Upper lobe of left lung (tissue), 4 donors: ENCODE data around the gene CNGB1.

Experiments
- CTCF ChIP-seq, 6 experiments: fragments of 450-650 bp in 4 of 6; fragments of 200-600 bp in 2 of 6; sonication (generic) in 2 of 6; IDR thresholded peaks; one replicate each; pipeline ENCODE4 v1.5.1; 2016 to 2019; ENCODE audit warnings: antibody characterized with exemption in 6 of 6
- POLR2A ChIP-seq, 4 donors: fragments of 450-650 bp; IDR thresholded peaks; one replicate each; pipeline ENCODE4 v1.5.1; 2016 to 2017; ENCODE audit warnings: antibody characterized with exemption in 4 of 4, mild to moderate bottlenecking in 2 of 4
- POLR2AphosphoS5 ChIP-seq, 2 donors: sonication (generic); formaldehyde crosslinking; IDR thresholded peaks; one replicate each; pipeline ENCODE4 v1.5.1; 2017; ENCODE audit warnings: antibody characterized with exemption in 2 of 2

GRCh38 chr16:57893559-57894389 lies 77.2 kb downstream of the CNGB1 start:
- TF ChIP-seq CTCF (IDR thresholded peaks at IDR 0.05) = peak in 1 of 6 experiments; percentile 14
- peak; percentile 44 to 99 for TF ChIP-seq POLR2AphosphoS5 (IDR thresholded peaks at IDR 0.05)
- no peak for TF ChIP-seq POLR2A (IDR thresholded peaks at IDR 0.05)
